Type B pancreatic cell (in vitro differentiated cells): Measurements from ENCODE around the gene ARHGEF18. TPM values are rescaled to one million over a fixed set of nuclear protein-coding genes. Genes with fewer than 3 reads are reported as not detected.
"Not testable (repeated sequence)": the region's sequence is repeated elsewhere in the genome, so short reads cannot be mapped to it uniquely, and the experiment has no call there.

Experiments
- DNase-seq: peaks from one replicate; pipeline ENCODE4 v3.0.0; 2021; ENCODE audit warnings: mixed read lengths; ENCODE audit not compliant: unreplicated experiment; ENCODE audit errors: extremely low spot score
- H3K27ac Mint-ChIP-seq: 2 replicates; pipeline ENCODE4 v1.8.0; 2021; ENCODE audit warnings: mild to moderate bottlenecking, mixed read lengths
- H3K27me3 Mint-ChIP-seq: 2 replicates; pipeline ENCODE4 v1.8.0; 2021; ENCODE audit warnings: mixed read lengths
- H3K36me3 Mint-ChIP-seq: 2 replicates; pipeline ENCODE4 v1.8.0; 2021; ENCODE audit warnings: mixed read lengths
- H3K4me1 Mint-ChIP-seq: one replicate; pipeline ENCODE4 v1.8.0; 2021; ENCODE audit warnings: mixed read lengths; ENCODE audit not compliant: unreplicated experiment
- H3K4me3 Mint-ChIP-seq: 2 replicates; pipeline ENCODE4 v1.8.0; 2021; ENCODE audit warnings: mild to moderate bottlenecking, mixed read lengths
- H3K9me3 Mint-ChIP-seq: 2 replicates; pipeline ENCODE4 v1.8.0; 2021; ENCODE audit warnings: mixed read lengths
- CTCF ChIP-seq: fragments of 200-600 bp; sonication (generic); conservative IDR thresholded peaks from 2 replicates; pipeline ENCODE4 v1.5.0; 2021; ENCODE audit warnings: antibody characterized with exemption, mild to moderate bottlenecking
- long read RNA-seq: library from polyadenylated mRNA; unstranded; transcript quantifications from one replicate; pipeline ENCODE4 v2.0.0, GENCODE V29; 2020
- total RNA-seq: library from RNA; stranded (reverse); gene quantifications from 2 replicates; pipeline ENCODE4 v1.2.1, GENCODE V29; 2021; ENCODE audit warnings: low replicate concordance

The ARHGEF18 gene
- total RNA-seq, result 40.9 and 44.1 TPM in 2 replicates
- long read RNA-seq, partial matches to known transcripts, result 1 of 7 reads
- long read RNA-seq, other reads (novel, unspliced or antisense), result 6 of 7 reads

DNA sequence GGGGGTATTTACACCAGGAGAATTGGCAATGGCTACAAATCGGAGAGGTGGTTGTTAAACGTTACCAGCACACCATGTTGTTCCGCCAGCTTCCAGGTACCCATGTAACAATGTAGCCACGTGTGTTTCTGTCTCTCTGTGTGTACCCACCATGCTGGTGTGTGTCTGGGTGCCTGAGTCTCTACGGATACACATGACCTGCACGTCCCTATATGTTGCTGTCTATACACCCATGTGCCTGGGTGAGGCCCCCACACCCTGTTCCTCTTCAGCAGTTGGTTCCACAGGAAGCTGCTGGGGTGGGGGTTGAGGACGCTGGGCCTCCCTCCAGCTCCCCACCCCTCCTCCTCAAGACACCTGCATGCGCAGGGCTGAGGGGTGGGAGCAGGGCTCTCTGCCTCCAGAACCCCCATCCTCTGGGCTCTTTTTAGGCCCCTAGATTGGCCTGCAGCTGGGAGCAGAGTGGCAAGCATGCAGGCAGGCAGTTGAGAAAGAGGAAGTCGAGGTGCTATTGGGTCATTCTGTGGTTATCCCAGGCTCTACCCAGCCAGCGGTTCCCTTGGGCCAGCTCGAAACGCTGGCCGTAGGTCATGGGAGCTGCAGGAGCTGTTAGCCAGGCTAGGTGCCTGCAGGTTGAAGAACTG lies at the start of gene ARHGEF18:
TSS of gene ARHGEF18 (plus strand) at position 351 of the 644 bp plus-strand sequence. CDS start 13,954 bp downstream, outside the sequence.
- Mint-ChIP-seq H3K27ac (no peak within 1 kb of the TSS), H3K9me3 (peaks cover 4% of the 10 kb centered on the region), H3K36me3 (no peaks in the 10 kb centered on the region), H3K27me3 (no peaks in the 10 kb centered on the region), H3K4me3 (no peak within 1 kb of the TSS), H3K4me1 (no peaks in the 10 kb centered on the region)
- TF ChIP-seq CTCF, result no peak
- no peak for DNase-seq

GRCh38 chr19:7301525-7301924 lies 47.2 kb upstream of the ARHGEF18 start:
- H3K4me1 Mint-ChIP-seq, result peaks cover 4% of the 10 kb centered on the region
- no peak for DNase-seq
- H3K36me3 Mint-ChIP-seq, result no peaks in the 10 kb centered on the region
- TF ChIP-seq CTCF, result no peak
- H3K27ac Mint-ChIP-seq, result no peak overlapping the region
- H3K9me3 Mint-ChIP-seq, result no peaks in the 10 kb centered on the region
- H3K27me3 Mint-ChIP-seq, result peaks cover 6% of the 10 kb centered on the region
- no peak overlapping the region for H3K4me3 Mint-ChIP-seq

GRCh38 chr19:7303470-7303869 lies 45.3 kb upstream of the ARHGEF18 start:
- Mint-ChIP-seq H3K9me3 (no peaks in the 10 kb centered on the region), H3K4me1 (no peaks in the 10 kb centered on the region), H3K4me3 (no peak overlapping the region), H3K27ac (no peak overlapping the region), H3K27me3 (no peaks in the 10 kb centered on the region), H3K36me3 (no peaks in the 10 kb centered on the region)
- no peak for DNase-seq
- no peak for TF ChIP-seq CTCF

GRCh38 chr19:7304200-7304599 lies 44.5 kb upstream of the ARHGEF18 start:
- H3K4me1 Mint-ChIP-seq, result no peaks in the 10 kb centered on the region
- H3K4me3 Mint-ChIP-seq, result no peak overlapping the region

DNA sequence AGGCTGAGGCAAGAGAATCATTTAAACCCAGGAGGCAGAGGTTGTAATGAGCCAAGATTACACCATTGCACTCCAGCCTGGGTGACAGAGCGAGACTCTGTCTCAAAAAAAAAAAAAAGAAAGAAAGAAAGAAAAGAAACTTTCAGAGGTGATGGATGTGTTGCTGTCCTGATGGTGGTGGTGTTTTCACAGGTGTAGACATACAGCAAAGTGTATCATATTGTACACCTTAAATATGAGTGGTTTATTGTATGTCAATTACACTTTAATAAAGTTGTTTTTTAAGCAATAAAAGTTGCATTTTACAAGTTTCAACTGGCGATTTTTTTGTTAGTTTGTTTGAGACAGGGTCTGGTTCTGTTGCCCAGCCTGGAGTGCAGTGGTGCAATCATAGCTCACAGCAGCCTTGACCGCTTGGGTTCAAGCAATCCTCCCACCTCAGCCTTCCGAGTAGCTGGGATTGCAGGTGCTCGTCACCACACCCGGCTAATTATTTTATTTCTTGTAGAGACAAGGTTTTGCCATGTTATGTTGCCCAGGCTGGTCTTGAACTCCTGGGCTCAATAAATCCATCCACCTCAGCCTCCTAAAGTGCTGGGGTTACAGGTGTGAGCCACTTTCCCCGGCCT lies 41.0 kb upstream of the ARHGEF18 start:
- Mint-ChIP-seq H3K27ac (no peak overlapping the region), H3K36me3 (no peaks in the 10 kb centered on the region), H3K27me3 (no peaks in the 10 kb centered on the region), H3K9me3 (no peaks in the 10 kb centered on the region), H3K4me1 (no peaks in the 10 kb centered on the region), H3K4me3 (no peak overlapping the region)
- DNase-seq, result no peak
- no peak for TF ChIP-seq CTCF

More at GRCh38 chr19:7304200-7304599, 44.5 kb upstream of the ARHGEF18 start:
- H3K27me3 Mint-ChIP-seq, result no peaks in the 10 kb centered on the region
- TF ChIP-seq CTCF, result no peak
- no peak for DNase-seq
- no peaks in the 10 kb centered on the region for H3K9me3 Mint-ChIP-seq
- no peak overlapping the region for H3K27ac Mint-ChIP-seq
- H3K36me3 Mint-ChIP-seq, result no peaks in the 10 kb centered on the region

- DNase-seq, H3K9me3 Mint-ChIP-seq, H3K4me3 Mint-ChIP-seq, H3K27ac Mint-ChIP-seq, H3K4me1 Mint-ChIP-seq, H3K36me3 Mint-ChIP-seq, H3K27me3 Mint-ChIP-seq: not testable (repeated sequence)
Observed at GRCh38 chr19:7308327-7308726, 40.4 kb upstream of the ARHGEF18 start.
